ENCODE data around the gene SIK2.
"Not testable (repeated sequence)": the region's sequence is repeated elsewhere in the genome, so short reads cannot be mapped to it uniquely, and the experiment has no call there.

SIK2 gene

DNA sequence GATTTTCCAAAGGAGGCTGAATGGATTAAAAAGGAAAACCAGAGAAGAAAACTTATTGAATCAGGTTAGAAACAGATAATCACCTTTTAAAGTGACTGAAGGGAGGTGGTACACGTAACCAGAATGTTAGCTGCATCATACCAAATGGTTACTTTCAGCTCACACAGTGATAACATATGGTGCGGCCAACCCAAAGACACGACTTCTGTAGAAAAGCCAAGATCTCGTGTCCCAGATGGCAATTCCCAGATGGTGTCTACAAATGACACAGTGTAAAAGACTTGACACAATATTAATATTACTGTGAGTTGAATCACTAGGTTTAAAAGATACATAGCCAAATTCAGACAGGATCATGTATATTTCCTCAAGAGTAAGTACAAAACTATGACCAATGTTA lies 158.8 kb downstream of the SIK2 start:
- no peak for DNase-seq (ENCODE audit: low read depth)

GRCh38 chr11:111762526-111762925 lies 160.3 kb downstream of the SIK2 start:
- no peak for DNase-seq (ENCODE audit: low read depth)

- DNase-seq (ENCODE audit: low read depth) = no peak
Observed at GRCh38 chr11:111762981-111763643, 160.9 kb downstream of the SIK2 start.

- DNase-seq (ENCODE audit: low read depth) = no peak
Observed at GRCh38 chr11:111764621-111765020, 162.4 kb downstream of the SIK2 start.

GRCh38 chr11:111765320-111765983 lies 163.2 kb downstream of the SIK2 start:
- no peak for DNase-seq (ENCODE audit: low read depth)

DNA sequence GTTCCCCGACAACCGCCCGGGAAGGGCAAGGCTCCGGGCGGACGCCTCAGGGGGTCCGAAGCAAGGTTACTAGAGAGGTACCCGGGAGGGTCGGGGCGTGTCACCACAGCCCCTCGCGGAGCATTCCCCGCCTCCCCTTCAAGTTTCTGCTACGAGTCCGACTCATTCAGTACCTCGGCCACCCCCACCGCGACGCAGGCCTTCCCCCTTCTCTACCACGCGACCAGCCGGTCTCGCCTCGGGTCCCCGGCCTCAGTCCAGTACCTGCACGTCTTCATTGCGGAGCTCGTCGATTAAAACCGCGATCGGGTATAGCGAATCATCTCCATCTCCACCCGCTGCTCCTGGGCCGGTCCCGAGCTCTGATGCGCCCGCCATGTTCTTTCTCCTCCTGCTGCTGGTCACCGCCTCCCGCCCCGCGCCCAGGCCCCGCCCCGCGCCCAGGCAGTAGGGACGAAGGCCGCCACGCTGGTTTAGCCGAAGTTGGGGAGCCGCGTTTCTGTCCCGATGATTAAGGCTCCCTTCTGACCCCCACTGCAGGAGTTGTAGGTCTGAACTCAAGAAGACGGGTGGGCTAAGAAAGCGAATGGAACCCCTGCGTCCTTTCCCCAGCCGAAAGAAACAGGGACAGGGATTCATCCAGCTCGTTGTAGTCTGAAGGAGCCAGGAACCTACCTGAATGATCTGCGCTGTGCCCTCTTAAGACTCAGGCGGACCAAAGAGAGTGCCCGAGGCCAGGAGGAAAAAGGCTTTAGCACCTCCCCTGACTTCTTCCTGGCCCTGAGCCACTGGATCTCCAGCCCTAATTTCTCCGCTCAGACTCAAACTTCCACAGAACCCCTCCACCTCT lies 164.0 kb downstream of the SIK2 start, which contains the start of gene PPP2R1B:
Gene PPP2R1B, minus strand, starts transcription at position 406 of the 850 bp plus-strand sequence. Its CDS starts 28 bp downstream, at position 378.
- DNase-seq (ENCODE audit: low read depth) = peak; percentile 67

DNA sequence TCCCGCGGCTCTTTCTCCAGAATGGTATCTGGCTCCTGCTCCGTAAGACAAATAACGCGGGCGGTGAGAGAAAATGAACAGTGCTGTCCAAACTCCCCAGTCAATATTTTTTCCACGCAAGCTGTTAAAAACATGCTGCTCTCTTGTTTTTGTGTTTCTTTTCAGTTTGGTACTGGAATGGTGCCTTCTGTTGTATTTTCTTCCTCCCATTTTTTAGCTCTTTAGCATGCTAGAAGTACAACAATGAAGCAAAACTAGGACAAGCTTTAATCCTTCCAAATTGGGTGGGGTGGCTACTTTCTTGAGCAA lies 164.5 kb downstream of the SIK2 start:
- no peak for DNase-seq (ENCODE audit: low read depth)

- no peak for DNase-seq (ENCODE audit: low read depth)
Observed at GRCh38 chr11:111770581-111771134, 168.4 kb downstream of the SIK2 start.

DNA sequence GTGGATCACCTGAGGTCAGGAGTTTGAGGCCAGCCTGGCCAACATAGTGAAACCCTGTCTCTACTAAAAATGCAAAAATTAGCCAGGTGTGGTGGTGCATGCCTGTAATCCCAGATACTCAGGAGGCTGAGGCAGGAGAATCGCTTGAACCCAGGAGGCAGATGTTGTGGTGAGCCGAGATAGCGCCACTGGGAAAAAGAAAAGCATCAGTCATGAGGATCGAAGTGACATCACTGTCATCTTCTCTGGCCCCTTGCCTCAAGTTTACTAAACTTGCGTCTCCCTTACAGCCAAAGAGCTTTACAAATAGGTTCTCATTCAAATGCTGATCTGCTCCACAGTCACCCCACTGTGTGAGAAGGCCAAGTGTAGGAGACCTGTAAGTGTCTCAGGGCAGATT lies 169.0 kb downstream of the SIK2 start:
- DNase-seq (ENCODE audit: low read depth) = not testable (repeated sequence)

DNA sequence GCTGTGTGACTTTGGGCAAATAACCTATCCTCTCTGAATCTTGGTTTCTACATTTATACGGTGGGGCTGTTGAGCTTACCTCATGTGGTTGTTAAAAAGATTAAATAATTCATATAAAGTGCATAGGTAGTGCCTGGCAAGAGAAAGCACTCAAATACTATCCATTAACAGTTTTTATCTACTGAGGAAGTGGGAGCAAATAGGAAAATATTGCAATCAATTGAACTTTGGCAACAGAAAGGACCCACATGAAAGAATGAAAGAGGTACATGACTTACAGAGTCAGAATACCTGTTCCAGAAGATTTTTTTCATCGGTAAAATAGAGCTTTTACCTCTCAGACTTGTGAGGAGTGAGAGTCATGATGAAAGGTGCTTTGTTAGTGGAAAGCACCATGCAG lies 170.3 kb downstream of the SIK2 start:
- DNase-seq (ENCODE audit: low read depth) = no peak

GRCh38 chr11:111774955-111775710 lies 172.9 kb downstream of the SIK2 start:
- no peak for DNase-seq (ENCODE audit: low read depth)

GRCh38 chr11:111776398-111777093 lies 174.3 kb downstream of the SIK2 start:
- no peak for DNase-seq (ENCODE audit: low read depth)

DNA sequence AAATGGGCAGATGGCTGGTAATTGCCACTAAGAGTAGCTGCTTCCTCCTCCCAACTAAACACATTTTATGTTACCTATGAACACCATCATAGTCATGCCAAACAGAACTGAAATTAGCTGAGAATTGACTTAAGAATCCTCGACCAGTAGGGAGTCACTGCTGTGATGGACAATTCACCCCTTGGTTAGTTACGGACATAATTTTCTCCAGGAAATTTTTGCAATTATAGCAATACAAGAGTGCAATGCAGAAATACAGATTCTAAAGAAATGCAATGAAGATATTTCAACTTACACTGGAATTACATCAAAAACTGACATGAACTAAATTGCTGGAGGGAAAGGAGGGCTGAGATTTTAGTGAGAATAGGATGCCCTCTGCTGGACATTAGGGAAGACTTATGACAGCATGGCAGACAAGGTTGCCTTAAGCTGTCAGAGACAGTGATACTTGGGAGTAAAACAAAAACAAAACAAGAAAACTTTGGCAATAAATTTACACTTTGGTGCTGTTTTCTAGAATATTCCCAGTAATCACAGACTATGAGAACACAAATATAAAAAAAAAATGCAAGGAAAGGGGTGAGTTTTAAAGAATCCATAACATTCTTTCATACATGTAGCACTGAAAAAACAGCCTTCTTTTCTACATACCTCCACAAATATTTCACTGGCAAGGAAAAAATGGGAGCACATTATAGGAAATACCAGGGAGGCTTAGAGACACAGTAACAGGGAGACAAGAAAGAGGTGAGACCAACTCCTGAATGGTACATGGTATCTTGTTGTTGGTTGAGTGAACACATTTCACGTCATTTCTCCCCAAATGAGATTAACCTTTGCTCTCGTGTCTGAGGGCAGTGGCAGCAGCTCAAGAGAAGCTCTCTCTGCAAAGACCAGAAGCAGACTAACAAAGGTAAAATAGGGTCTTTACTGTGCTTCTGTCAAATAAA lies 175.1 kb downstream of the SIK2 start:
- DNase-seq (ENCODE audit: low read depth) = no peak

- no peak for DNase-seq (ENCODE audit: low read depth)
Observed at GRCh38 chr11:111778047-111778558, 175.9 kb downstream of the SIK2 start.

DNA sequence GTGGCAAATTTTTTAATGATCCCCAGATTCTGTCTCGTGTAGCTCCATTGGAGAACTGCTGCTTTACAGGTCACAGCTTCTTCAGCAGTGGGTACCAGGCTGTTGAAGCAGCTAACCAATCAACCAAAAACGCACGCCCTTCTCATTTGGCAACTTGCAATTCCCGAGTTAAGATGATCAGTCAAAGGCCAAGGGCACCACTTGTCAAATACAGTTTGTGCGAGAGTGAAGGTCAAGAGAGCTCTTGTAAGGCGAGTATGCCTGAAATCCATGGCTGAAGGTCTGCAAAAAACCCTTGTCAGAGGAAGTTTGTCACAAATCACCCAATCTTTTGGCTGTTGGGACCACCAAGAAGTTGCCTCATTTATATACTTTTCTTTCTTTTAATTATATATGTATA lies 176.9 kb downstream of the SIK2 start:
- no peak for DNase-seq (ENCODE audit: low read depth)

Data from activated T-cell treated with anti-CD3 and anti-CD28 coated beads for 48 hours (primary cell).